Pancreas (tissue), 10 donors: ENCODE measurements around the gene CCDC85C. TPM values are rescaled to one million over a fixed set of nuclear protein-coding genes. Genes with fewer than 3 reads are reported as not detected.
A peak's percentile ranks its signal among the peaks of the same experiment; 100 is the strongest.

ENCODE experiments used
- ATAC-seq, 4 donors: fragments of 200-7000 bp; cut with Tn5 transposase; one replicate each; pipeline versions ENCODE4 v1.8.0 to v1.9.1; 2020; ENCODE audit warnings: mild to moderate bottlenecking in 4 of 4, moderate library complexity in 4 of 4
- DNase-seq, 6 donors: peaks; one replicate each; pipeline ENCODE4 v3.0.0-alpha.2; 2020
- FAIRE-seq: peaks from 2 replicates; lab custom pipeline; 2012; peaks lifted over from hg19 to GRCh38; lab: Jason Lieb, UNC
- H3K27ac ChIP-seq, 4 donors: fragments of 200-600 bp; sonication (generic); 1 replicate in 3 of 4; 2 replicates in 1 of 4; pipeline versions ENCODE4 v1.5.0 to v1.8.0; 2020
- H3K27me3 ChIP-seq, 4 donors: fragments of 200-600 bp; one replicate each; pipeline ENCODE4 v1.8.0; 2021
- H3K36me3 ChIP-seq, 3 donors: fragments of 200-600 bp; sonication (generic) in 1 of 3; one replicate each; pipeline versions ENCODE4 v1.5.0 to v1.8.0; 2020 to 2021
- H3K4me1 ChIP-seq, 3 donors: fragments of 200-600 bp; one replicate each; pipeline ENCODE4 v1.8.0; 2021
- H3K4me3 ChIP-seq, 4 donors: fragments of 200-600 bp; sonication (generic) in 2 of 4; one replicate each; pipeline versions ENCODE4 v1.5.0 to v1.8.0; 2020 to 2021
- H3K9me3 ChIP-seq, 4 donors: fragments of 200-600 bp; one replicate each; pipeline ENCODE4 v1.8.0; 2021
- CTCF ChIP-seq, 4 donors: fragments of 200-600 bp; sonication (generic) in 3 of 4; IDR thresholded peaks; one replicate each; pipeline versions ENCODE4 v1.5.0 to v1.8.0; 2021; ENCODE audit warnings: antibody characterized with exemption in 4 of 4
- WGBS, 2 donors: extraction: QIAGEN DNeasy Blood & Tissue Kit; methylation state at CpG; one replicate each; pipeline ENCODE4 v1.1.7; 2013; 5-methylcytosine and 5-hydroxymethylcytosine counted together
- intact Hi-C, 3 donors: fragments of 100-400 bp; cut with DNase I; formaldehyde crosslinking; loops; one replicate each; pipeline versions ENCODE4 v1.11.1 to v1.14.2; 2022
- polyA plus RNA-seq, 2 donors: library from polyadenylated mRNA; stranded (reverse); fragments of 200-250 nt; gene quantifications; one replicate each; pipeline ENCODE4 v1.2.3, GENCODE V29; 2013
- total RNA-seq, 6 donors: library from RNA; stranded (reverse); fragmentation: NEBNext Ultra II Directional in 4 of 6; extraction: Animal tissue kit (Norgen Biotek cat#: 25700) in 4 of 6; gene quantifications; one replicate each; pipeline versions ENCODE4 v1.2.1 to v1.2.4, GENCODE V29; 2021 to 2023
- donor health status: healthy with polysubstance abuse.
- donor health status: DM: no; HTN: no; CAD: no; lungs with moderate emphysema.
- donor health status: DM: no; HTN: no; CAD: no.
- donor health status: control.
- donor health status: control.
- donor health status: Bipolar disorder and iron deficiency.
- donor health status: DM: yes; HTN: yes; CAD: no.
- donor health status: DM: no; HTN: no; CAD: no.
- donor health status: DM: no; HTN: no; CAD: no.
- donor health status: DM: yes; HTN: yes; CAD: no.

Gene CCDC85C
- total and polyA plus RNA-seq, 8 donors: 9.5 to 22.2 (median 17.6) TPM

- DNase-seq: peak in 4 of 6 donors; percentile 10 to 69 (median 46)
- H3K4me3 ChIP-seq: no peak overlapping the region
- WGBS, 2 donors: 79 to 82% methylated on average over 24 of the region's 24 CpGs
- intact Hi-C loops: no loop called here
- no peaks in the 10 kb centered on the region for H3K9me3 ChIP-seq
- no peak for TF ChIP-seq CTCF (IDR thresholded peaks at IDR 0.05)
- no peak for ATAC-seq
- no peaks in the 10 kb centered on the region for H3K27me3 ChIP-seq
- H3K27ac ChIP-seq: no peak overlapping the region
- peaks cover 0 to 3% (median 0%) of the 10 kb centered on the region in 3 donors for H3K4me1 ChIP-seq
- no peak for FAIRE-seq
- peaks cover 0 to 9% (median 6%) of the 10 kb centered on the region in 3 donors for H3K36me3 ChIP-seq
Measured at GRCh38 chr14:99516156-99516870, 87.7 kb downstream of the CCDC85C start.

GRCh38 chr14:99515301-99516155 is 88.5 kb downstream of the CCDC85C start:
- DNase-seq (peak in 4 of 6 donors; percentile 11 to 76 (median 40)), ATAC-seq (no peak), FAIRE-seq (no peak)
- Histone ChIP-seq H3K9me3 (no peaks in the 10 kb centered on the region), H3K4me1 (peaks cover 0 to 3% (median 0%) of the 10 kb centered on the region in 3 donors), H3K36me3 (peaks cover 0 to 9% (median 6%) of the 10 kb centered on the region in 3 donors), H3K27me3 (no peaks in the 10 kb centered on the region), H3K4me3 (no peak overlapping the region), H3K27ac (no peak overlapping the region)
- intact Hi-C loops: no loop called here
- WGBS, 2 donors: 85 to 86% methylated on average over 25 to 27 of the region's 27 CpGs
- TF ChIP-seq CTCF (IDR thresholded peaks at IDR 0.05): no peak

GRCh38 chr14:99514552-99515300 is 89.3 kb downstream of the CCDC85C start:
- H3K4me1 ChIP-seq: peaks cover 0 to 3% (median 0%) of the 10 kb centered on the region in 3 donors
- ATAC-seq: no peak
- no peak overlapping the region for H3K4me3 ChIP-seq
- DNase-seq: peak in 3 of 6 donors; percentile 8 to 74 (median 57)
- intact Hi-C loops: no loop called here
- no peaks in the 10 kb centered on the region for H3K27me3 ChIP-seq
- H3K36me3 ChIP-seq: peaks cover 0 to 9% (median 6%) of the 10 kb centered on the region in 3 donors
- H3K9me3 ChIP-seq: no peaks in the 10 kb centered on the region
- H3K27ac ChIP-seq: no peak overlapping the region
- TF ChIP-seq CTCF (IDR thresholded peaks at IDR 0.05): no peak
- 89 to 94% methylated on average over 20 of the region's 20 CpGs for WGBS, 2 donors
- FAIRE-seq: no peak

- peaks cover 0 to 9% (median 6%) of the 10 kb centered on the region in 3 donors for H3K36me3 ChIP-seq
- H3K27me3 ChIP-seq: no peaks in the 10 kb centered on the region
- no peaks in the 10 kb centered on the region for H3K9me3 ChIP-seq
- WGBS, 2 donors: 83 to 87% methylated on average over 13 of the region's 13 CpGs
- no peak for FAIRE-seq
- peaks cover 0 to 3% (median 0%) of the 10 kb centered on the region in 3 donors for H3K4me1 ChIP-seq
- ATAC-seq: no peak
- DNase-seq: peak in 2 of 6 donors; percentile 12 to 76
- H3K27ac ChIP-seq: no peak overlapping the region
- intact Hi-C loops: no loop called here
- no peak for TF ChIP-seq CTCF (IDR thresholded peaks at IDR 0.05)
- no peak overlapping the region for H3K4me3 ChIP-seq
Measured at GRCh38 chr14:99513946-99514551, 90.0 kb downstream of the CCDC85C start.
